Muscle of back (tissue), 13 donors: Measurements from ENCODE around the gene KLHDC8A. TPM values are rescaled to one million over a fixed set of nuclear protein-coding genes. Genes with fewer than 3 reads are reported as not detected.
A peak's percentile ranks its signal among the peaks of the same experiment; 100 is the strongest.
"Not testable (repeated sequence)": the region's sequence is repeated elsewhere in the genome, so short reads cannot be mapped to it uniquely, and the experiment has no call there.

Experiments
- DNase-seq, 3 donors: peaks; one replicate each; pipeline versions ENCODE4 v3.0.0 to v3.0.0-alpha.2; 2013
- long read RNA-seq, 9 donors: transcript quantifications; one replicate each; lab custom pipeline, GENCODE V29; 2026
- polyA plus RNA-seq, 10 donors: library from polyadenylated mRNA; unstranded; fragments of 120-200 nt; gene quantifications; one replicate each; pipeline ENCODE4 v1.2.1, GENCODE V29; 2013; ENCODE audit not compliant: insufficient read length in 10 of 10

The KLHDC8A gene, protein sequence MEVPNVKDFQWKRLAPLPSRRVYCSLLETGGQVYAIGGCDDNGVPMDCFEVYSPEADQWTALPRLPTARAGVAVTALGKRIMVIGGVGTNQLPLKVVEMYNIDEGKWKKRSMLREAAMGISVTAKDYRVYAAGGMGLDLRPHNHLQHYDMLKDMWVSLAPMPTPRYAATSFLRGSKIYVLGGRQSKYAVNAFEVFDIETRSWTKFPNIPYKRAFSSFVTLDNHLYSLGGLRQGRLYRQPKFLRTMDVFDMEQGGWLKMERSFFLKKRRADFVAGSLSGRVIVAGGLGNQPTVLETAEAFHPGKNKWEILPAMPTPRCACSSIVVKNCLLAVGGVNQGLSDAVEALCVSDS
- 1 to 10 TPM in 2 of 10 donors, under 1 TPM in 8; 0.23 to 1.2 (median 0.45) TPM for polyA plus RNA-seq
- long read RNA-seq, donor 1, partial matches to known transcripts = 0 of 1 reads
- long read RNA-seq, donor 1, other reads (novel, unspliced or antisense) = 0 of 1 reads
- long read RNA-seq, donor 2 = 0 reads
- long read RNA-seq, donor 3 = 0 reads
- long read RNA-seq, donor 4, partial matches to known transcripts = 0 of 1 reads
- long read RNA-seq, donor 4, other reads (novel, unspliced or antisense) = 0 of 1 reads
- long read RNA-seq, donor 5 = 0 reads
- long read RNA-seq, donor 6 = 0 reads
- long read RNA-seq, donor 7 = 0 reads
- long read RNA-seq, donor 8 = 0 reads
- long read RNA-seq, donor 9 = 0 reads

DNA sequence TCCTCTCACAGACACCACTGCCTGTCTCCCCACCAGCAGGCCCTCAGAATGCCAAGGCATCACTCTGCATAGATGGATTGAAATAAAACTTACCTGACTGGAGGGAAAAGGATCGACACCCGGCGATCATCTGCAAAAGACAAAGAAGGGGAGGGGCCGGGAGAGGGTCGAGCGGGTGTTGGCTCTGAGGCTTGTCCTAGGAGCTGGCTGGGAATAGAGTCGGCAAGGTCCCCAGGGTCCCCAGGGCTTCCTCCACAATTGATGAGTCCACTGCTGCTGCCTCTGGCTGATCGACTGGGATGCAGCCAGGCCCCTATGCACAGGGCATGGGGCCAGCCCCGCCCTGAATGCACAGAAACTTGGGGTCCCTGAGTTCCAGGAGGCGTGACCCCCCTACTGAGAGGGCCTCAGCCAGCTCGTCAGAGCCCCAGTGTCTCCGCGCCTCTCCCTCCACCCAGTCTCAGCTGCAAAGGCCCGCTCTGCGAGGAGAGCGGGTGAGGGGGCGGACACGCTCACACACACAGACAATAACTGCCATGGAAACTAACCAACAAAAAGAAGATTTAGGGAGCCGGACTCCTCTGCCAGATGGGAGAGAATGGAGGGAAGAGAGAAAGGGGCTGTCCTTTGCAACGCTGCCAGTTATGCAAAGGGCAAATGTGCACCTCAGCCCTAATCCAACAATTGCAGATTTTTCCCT lies at the start of gene KLHDC8A:
Gene KLHDC8A, minus strand, starts transcription at position 483 of the 700 bp plus-strand sequence. CDS start 13,318 bp downstream, outside the sequence.
- peak; percentile 40 to 94 (median 75) for DNase-seq

DNA sequence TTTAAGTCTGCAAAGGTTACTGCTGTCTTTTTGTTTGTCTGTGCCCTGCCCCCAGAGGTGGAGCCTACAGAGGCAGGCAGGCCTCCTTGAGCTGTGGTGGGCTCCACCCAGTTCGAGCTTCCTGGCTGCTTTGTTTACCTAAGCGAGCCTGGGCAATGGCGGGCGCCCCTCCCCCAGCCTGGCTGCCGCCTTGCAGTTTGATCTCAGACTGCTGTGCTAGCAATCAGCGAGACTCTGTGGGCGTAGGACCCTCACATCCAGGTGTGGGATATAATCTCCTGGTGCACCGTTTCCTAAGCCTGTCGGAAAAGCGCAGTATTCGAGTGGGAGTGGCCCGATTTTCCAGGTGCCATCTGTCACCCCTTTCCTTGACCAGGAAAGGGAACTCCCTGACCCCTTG lies 49.5 kb upstream of the KLHDC8A start:
- not testable (repeated sequence) for DNase-seq

GRCh38 chr1:205404484-205404883 lies 47.8 kb upstream of the KLHDC8A start:
- DNase-seq = not testable (repeated sequence)

- DNase-seq = no peak
Measured at GRCh38 chr1:205398586-205398985, 41.9 kb upstream of the KLHDC8A start.

DNA sequence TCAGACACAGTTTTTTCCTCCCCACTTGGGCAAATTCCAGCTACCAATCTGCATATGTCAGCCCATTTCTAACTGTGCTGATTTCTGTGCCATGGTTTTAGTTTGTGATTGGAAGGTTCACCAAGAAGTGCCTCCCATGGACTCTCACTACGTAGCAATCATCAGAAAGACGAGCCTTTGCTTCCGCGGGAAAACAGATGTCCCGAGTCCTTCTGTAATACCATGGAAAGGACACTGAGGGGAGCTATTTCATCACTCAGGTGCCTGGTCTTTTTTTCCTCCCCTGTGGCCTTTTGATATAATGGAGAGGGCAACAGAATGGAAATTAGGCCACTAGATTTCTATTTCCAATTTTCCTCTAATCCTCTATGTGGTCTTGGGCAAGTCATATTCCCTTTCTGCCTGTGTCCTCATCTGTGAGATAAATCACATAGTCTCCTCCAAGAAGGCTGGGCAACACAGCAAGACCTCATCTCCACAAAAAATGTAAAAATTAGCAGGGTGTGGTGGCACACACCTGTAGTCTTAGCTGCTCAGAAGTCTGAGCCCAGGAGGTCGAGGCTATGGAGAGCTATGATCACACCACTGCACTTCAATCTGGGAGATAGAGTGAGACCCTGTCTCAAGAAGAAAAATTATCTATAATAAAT lies 40.4 kb upstream of the KLHDC8A start:
- no peak for DNase-seq

DNA sequence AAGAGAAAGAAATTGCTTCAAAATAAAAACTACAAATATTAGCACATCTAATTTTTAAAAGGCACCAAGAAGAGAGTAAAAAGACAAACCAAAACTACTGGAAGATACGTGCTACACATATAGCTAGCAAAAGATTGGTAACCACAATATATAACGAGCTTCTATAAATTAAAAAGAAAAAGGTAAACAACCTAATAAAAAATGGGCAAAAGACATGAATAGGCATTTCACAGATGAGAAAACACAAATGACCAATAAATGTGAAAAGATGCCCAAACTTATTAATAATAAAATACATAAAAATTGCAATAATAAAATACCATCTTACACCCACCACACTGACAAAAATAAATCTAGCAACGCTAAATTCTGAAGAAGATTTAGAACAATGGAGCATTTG lies 38.9 kb upstream of the KLHDC8A start:
- no peak for DNase-seq

DNA sequence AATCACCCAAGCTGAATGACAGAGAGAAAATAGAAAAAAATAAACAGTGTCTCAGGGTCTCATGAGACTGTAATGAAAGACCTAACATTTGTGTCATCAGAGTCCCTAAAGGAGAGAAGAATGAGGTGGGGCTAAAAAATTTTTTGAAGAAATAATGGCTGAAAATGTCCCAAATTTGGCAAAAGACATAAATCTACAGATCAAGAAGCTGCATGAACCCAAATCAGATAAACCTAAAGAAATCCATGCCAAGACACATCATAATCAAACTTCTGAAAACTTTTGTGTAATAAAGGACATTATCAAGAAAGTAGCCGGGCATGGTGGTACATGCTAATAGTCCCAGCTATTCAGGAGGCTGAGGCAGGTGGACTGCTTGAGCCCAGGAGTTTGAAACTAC lies 35.9 kb upstream of the KLHDC8A start:
- DNase-seq = no peak

- DNase-seq = no peak
Measured at GRCh38 chr1:205391386-205391785, 34.7 kb upstream of the KLHDC8A start.

- no peak for DNase-seq
Measured at GRCh38 chr1:205387845-205388244, 31.1 kb upstream of the KLHDC8A start.

DNA sequence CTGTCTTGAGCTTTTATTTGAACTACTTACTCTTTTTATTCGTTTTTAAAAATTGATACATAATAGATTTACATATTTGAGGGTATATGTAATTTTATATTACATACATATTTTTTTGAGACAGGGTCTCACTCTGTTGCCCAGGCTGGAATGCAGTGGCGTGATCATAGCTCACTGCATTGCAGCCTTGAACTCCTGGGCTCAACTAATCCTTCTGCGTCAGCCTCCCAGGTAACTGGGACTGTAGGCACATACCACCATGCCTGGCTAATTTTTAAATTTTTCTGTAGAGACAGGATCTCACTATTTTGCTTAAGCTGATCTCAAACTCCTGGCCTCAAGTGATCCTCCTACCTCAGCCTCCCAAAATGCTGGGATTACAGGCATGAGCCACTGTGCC lies 26.3 kb upstream of the KLHDC8A start:
- not testable (repeated sequence) for DNase-seq

- no peak for DNase-seq
Measured at GRCh38 chr1:205382561-205382960, 25.8 kb upstream of the KLHDC8A start.

DNA sequence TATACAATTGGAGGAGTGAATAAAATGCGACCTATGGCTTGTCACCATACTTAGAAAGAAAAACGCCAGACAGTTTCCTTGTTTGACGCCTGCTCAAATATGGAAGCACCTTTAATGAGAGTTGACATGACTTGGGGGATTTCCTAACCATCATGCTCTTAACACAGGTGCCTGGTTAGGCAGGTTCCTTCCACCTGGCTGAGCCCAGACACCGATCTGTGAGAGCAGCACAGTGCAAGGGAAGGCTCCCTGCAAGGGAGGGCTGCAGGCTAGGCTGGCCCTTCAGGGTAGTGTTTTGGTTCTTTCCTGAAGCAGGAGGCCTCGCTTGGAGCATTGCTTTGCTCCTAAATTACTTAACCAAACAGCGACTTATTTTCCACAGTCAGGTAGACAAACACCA lies 24.6 kb upstream of the KLHDC8A start:
- DNase-seq = no peak

GRCh38 chr1:205380882-205381281 lies 24.2 kb upstream of the KLHDC8A start:
- no peak for DNase-seq

DNA sequence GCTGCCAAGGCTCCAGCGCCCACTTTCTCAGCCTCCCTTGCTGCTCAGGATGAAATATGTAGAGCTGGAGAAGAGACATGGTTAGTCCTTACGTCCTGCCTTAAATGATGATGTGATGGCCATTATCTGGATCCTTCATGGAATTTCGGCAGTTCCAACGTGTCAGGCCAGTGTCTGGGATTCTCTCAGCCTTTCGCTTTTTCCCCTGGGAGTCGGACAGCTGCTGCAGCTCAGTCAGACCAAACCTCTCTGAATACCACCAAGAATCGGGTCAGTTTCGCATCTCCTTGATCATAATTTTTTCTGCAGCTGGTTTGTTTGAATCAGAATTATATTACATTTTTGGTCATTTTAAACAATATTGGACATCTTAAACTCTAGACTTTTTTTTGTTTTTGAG lies 22.3 kb upstream of the KLHDC8A start:
- no peak for DNase-seq

DNA sequence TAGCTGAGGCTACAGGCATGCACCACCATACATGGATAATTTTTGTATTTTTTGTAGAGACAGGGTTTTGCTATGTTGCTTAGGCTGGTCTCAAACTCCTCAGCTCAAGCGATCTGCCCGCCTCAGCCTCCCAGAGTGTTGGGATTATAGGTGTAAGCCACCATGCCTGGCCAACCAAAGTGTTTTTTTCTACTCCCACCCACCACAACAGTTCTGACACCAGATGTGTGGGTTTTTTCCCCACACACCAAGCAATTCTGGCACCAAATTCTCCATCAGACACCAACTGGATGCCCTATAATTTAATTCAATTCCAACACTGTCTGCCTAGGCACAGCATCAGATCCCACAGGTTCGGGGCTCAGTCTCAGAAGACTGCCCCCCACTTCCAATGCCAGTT lies 20.6 kb upstream of the KLHDC8A start:
- no peak for DNase-seq

DNA sequence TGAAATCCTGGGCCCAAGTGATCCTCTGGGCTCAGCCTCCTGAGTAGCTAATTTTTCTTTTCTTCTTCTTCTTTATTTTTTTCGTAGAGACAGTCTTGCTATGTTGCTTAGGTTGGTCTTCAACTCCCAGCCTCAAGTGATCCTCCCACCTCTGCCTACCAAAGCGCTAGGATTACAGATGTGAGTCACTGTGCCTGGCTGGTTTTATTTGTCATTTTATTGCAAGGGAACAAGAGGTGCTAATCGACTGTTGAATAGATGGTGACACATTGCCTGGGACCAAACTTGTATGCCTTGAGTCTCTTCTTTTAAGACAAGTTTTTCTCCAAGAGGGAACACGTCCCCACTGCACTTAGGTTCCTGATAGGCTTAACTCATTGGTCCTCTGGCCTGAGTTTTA lies 20.0 kb upstream of the KLHDC8A start:
- no peak for DNase-seq

DNA sequence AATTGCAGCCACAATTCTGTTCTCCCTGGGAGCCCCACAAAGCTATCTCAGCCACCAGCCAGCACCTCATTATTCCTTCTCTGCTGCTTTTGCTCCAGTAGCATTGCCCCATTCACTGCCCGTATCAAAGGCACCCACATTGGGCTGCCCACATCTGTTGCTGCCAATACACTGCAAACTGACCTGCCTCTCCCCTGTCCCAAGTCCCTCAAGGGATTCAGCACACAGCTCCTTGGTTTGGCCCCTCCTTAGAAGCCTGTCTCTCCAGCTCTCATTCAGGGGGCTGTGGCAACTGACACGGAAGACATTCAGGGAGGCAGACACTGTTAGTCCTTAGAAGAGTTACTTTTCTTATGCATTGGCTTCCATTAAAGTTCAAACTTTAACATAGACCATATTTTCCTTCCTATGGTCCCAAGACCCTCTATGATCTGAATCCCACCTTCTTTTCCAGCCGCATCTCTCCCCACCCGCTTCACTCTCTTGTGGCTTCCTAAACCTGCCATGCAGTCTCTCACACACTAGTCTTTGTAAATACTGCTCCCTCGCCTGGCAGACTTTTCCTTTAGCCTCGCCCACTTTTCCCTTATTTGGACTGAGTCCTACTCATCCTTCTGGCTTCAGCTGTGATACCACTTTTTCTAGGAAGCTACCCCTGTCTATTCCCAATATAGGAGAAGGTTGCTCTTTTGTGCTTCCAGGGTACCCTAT lies 19.3 kb upstream of the KLHDC8A start:
- no peak for DNase-seq

GRCh38 chr1:205374210-205375078 lies 17.7 kb upstream of the KLHDC8A start:
- peak in 1 of 3 donors; percentile 57 for DNase-seq

- DNase-seq = no peak
Measured at GRCh38 chr1:205373798-205374175, 17.1 kb upstream of the KLHDC8A start.
